K562 (cell line): ENCODE data around the gene FAM43B. TPM values are rescaled to one million over a fixed set of nuclear protein-coding genes. Genes with fewer than 3 reads are reported as not detected.

Source experiments
- CHD4 ChIP-seq: fragments of 200-600 bp; sonication (generic); IDR thresholded peaks from 3 replicates; pipeline ENCODE4 v1.6.1; 2012; ENCODE audit warnings: low read depth, mild to moderate bottlenecking, mixed read lengths, low read length, inconsistent platforms; ENCODE audit not compliant: insufficient read depth, insufficient replicate concordance, poor library complexity, severe bottlenecking
- GATA2 ChIP-seq: sonication (generic); formaldehyde crosslinking; IDR thresholded peaks from 2 replicates; pipeline ENCODE4 v1.4.0; 2020; ENCODE audit warnings: mild to moderate bottlenecking, missing genetic modification reagents
- GMEB1 ChIP-seq: fragments of 250-450 bp; sonication (Bioruptor Pico); IDR thresholded peaks from 2 replicates; pipeline ENCODE4 v1.4.0; 2020; ENCODE audit warnings: mild to moderate bottlenecking
- HMGXB4 ChIP-seq: sonication (generic); formaldehyde crosslinking; IDR thresholded peaks from 2 replicates; pipeline ENCODE4 v1.8.1; 2023; ENCODE audit warnings: mild to moderate bottlenecking, missing genetic modification reagents
- RBM22 ChIP-seq: fragments of 200-400 bp; formaldehyde crosslinking; IDR thresholded peaks from 2 replicates; pipeline ENCODE4 v1.6.1; 2018; ENCODE audit warnings: low read length, low read depth; ENCODE audit not compliant: poor library complexity, severe bottlenecking
- SREBF2 ChIP-seq: sonication (generic); formaldehyde crosslinking; IDR thresholded peaks from 2 replicates; pipeline ENCODE4 v1.4.0; 2020; ENCODE audit warnings: mild to moderate bottlenecking, missing genetic modification reagents
- ZFP30 ChIP-seq: fragments of 250-450 bp; sonication (Bioruptor Pico); IDR thresholded peaks from 2 replicates; pipeline ENCODE4 v1.8.0; 2022; ENCODE audit warnings: moderate library complexity, mild to moderate bottlenecking, inconsistent platforms, borderline replicate concordance
- polyA plus RNA-seq, 8 experiments: library from polyadenylated mRNA; depleted of rRNA in 4 of 8; stranded (reverse) in 5 of 8; unstranded in 3 of 8; fragments of >200 nt; fragmentation: Nextera tagmentation in 2 of 8; fragmentation: Illumina TruSeq in 1 of 8; extraction: Ambion mirVana in 2 of 8; extraction: Trizol in 1 of 8; gene quantifications; 2 replicates each; pipeline versions ENCODE4 v1.2.1 to v1.2.3, GENCODE V29; 2011 to 2014; ENCODE audit warnings: inconsistent platforms in 1 of 8, missing spikeins in 1 of 8
- total RNA-seq, 7 experiments: library from RNA; depleted of rRNA in 6 of 7; stranded (reverse); fragments of >200 nt in 6 of 7; fragmentation: Illumina TruSeq in 2 of 7; extraction: Trizol in 2 of 7; gene quantifications; 2 replicates each; pipeline versions ENCODE4 v1.2.1 to v1.2.3, GENCODE V29; 2011 to 2021; ENCODE audit warnings: low replicate concordance in 1 of 7
- TF ChIP-seq, protein P1 (sequence below): sonication (generic); formaldehyde crosslinking; IDR thresholded peaks from 2 replicates; pipeline ENCODE4 v1.8.1; 2023; ENCODE audit warnings: mild to moderate bottlenecking, missing genetic modification reagents
- TF ChIP-seq, protein P2 (sequence below): sonication (generic); formaldehyde crosslinking; IDR thresholded peaks from 2 replicates; pipeline ENCODE4 v1.8.0; 2022; ENCODE audit warnings: missing genetic modification reagents, mild to moderate bottlenecking, borderline replicate concordance
- TF ChIP-seq, protein P3 (sequence below), 2 experiments: fragments of 450-650 bp in 1 of 2; sonication (generic) in 1 of 2; formaldehyde crosslinking in 1 of 2; IDR thresholded peaks in 1 of 2; conservative IDR thresholded peaks in 1 of 2; 2 replicates each; pipeline versions ENCODE4 v1.6.1 to v1.8.1; 2016 to 2023; ENCODE audit warnings: mild to moderate bottlenecking in 2 of 2, moderate library complexity in 2 of 2, inconsistent platforms in 1 of 2, missing genetic modification reagents in 1 of 2
- TF ChIP-seq, protein P4 (sequence below): sonication (generic); formaldehyde crosslinking; IDR thresholded peaks from 2 replicates; pipeline ENCODE4 v1.9.0; 2022; ENCODE audit warnings: mild to moderate bottlenecking, missing genetic modification reagents

Gene FAM43B
- total and polyA plus RNA-seq, 9 of the 15 experiments (the other 6 are each of a cell fraction or from before 2014, with no cell fraction given): not detected

DNA sequence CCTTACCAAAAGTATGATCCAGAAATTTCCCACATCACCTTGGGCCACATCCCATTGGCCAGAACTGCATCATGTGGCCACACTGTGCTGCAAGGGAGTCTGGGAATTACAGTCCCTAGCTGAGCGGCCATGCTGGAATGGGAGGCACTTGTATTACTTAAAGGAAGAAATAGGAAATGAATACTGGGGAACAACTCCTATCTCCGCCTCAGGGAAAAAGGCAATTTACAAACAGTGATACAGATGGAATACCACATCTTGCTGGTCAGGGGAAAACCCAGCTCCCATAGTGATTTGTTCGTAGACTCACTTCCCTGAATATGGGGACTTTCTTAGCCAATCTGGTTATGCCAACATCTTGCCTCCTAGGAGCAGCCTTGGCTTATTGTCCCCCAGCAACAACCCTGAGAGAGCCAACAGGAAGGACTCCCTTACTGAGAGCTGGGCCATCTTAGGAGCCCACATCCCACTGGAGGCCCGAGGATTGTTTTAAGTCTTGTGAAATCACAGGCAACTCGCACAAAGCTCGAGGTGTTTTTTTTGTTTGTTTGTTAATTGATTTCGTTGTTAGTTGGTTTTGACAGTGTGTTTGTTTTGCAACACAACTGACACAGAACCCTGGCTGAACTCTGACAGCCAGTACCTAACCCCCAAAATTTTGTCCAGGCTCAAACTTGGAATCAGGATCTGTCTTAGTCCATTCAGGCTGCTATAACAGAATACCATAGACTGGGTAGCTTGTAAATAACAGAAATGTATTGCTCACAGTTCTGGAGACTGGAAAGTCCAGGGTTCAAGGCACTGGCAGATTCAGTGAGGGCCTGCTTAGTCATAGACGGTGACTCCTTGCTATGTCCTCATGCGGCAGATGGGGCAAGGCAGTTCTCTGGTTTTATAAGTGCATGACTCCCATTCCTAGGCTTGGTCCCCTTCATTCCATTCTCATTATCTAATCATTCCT is 51.4 kb downstream of the FAM43B start (continued):
- TF ChIP-seq, protein P1, sequence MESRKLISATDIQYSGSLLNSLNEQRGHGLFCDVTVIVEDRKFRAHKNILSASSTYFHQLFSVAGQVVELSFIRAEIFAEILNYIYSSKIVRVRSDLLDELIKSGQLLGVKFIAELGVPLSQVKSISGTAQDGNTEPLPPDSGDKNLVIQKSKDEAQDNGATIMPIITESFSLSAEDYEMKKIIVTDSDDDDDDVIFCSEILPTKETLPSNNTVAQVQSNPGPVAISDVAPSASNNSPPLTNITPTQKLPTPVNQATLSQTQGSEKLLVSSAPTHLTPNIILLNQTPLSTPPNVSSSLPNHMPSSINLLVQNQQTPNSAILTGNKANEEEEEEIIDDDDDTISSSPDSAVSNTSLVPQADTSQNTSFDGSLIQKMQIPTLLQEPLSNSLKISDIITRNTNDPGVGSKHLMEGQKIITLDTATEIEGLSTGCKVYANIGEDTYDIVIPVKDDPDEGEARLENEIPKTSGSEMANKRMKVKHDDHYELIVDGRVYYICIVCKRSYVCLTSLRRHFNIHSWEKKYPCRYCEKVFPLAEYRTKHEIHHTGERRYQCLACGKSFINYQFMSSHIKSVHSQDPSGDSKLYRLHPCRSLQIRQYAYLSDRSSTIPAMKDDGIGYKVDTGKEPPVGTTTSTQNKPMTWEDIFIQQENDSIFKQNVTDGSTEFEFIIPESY (CRISPR knock-in tag): no peak
- TF ChIP-seq, protein P2, sequence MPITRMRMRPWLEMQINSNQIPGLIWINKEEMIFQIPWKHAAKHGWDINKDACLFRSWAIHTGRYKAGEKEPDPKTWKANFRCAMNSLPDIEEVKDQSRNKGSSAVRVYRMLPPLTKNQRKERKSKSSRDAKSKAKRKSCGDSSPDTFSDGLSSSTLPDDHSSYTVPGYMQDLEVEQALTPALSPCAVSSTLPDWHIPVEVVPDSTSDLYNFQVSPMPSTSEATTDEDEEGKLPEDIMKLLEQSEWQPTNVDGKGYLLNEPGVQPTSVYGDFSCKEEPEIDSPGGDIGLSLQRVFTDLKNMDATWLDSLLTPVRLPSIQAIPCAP (CRISPR knock-in tag): no peak
- no peak for TF ChIP-seq HMGXB4 (CRISPR knock-in tag)
- TF ChIP-seq ZFP30: no peak
- no peak for TF ChIP-seq CHD4
- TF ChIP-seq GATA2 (CRISPR knock-in tag): no peak
- TF ChIP-seq, protein P3, sequence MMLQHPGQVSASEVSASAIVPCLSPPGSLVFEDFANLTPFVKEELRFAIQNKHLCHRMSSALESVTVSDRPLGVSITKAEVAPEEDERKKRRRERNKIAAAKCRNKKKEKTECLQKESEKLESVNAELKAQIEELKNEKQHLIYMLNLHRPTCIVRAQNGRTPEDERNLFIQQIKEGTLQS (IDR thresholded peaks at IDR 0.05): no peak
- TF ChIP-seq, protein P3 (CRISPR knock-in tag; conservative IDR thresholded peaks at IDR 0.05): no peak
- TF ChIP-seq GMEB1 (CRISPR knock-in tag): no peak
- TF ChIP-seq, protein P4, sequence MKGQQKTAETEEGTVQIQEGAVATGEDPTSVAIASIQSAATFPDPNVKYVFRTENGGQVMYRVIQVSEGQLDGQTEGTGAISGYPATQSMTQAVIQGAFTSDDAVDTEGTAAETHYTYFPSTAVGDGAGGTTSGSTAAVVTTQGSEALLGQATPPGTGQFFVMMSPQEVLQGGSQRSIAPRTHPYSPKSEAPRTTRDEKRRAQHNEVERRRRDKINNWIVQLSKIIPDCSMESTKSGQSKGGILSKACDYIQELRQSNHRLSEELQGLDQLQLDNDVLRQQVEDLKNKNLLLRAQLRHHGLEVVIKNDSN (CRISPR knock-in tag): peak; percentile 95
- no peak for TF ChIP-seq RBM22
- TF ChIP-seq SREBF2 (CRISPR knock-in tag): no peak
